GM19395 (cell line): ENCODE measurements around the gene ZNF548.
A peak's percentile ranks its signal among the peaks of the same experiment; 100 is the strongest.
"Not testable (repeated sequence)": the region's sequence is repeated elsewhere in the genome, so short reads cannot be mapped to it uniquely, and the experiment has no call there.

Experiments
- ATAC-seq: cut with Tn5 transposase; IDR thresholded peaks from one replicate; pipeline ENCODE4 v1.9.1; 2021; ENCODE audit warnings: mild to moderate bottlenecking, moderate library complexity; ENCODE audit not compliant: unreplicated experiment

Gene ZNF548

GRCh38 chr19:57389730-57390598, at the start of gene ZNF548:
TSS of gene ZNF548 (plus strand) at chr19:57389854. CDS start at chr19:57390100, 246 bp downstream.
- peak; percentile 95 for ATAC-seq

- no peak for ATAC-seq
Measured at GRCh38 chr19:57342582-57342981, 47.1 kb upstream of the ZNF548 start.

- ATAC-seq = no peak
Measured at GRCh38 chr19:57348136-57348535, 41.5 kb upstream of the ZNF548 start.

- peak; percentile 96 for ATAC-seq
Measured at GRCh38 chr19:57350877-57351805, 38.5 kb upstream of the ZNF548 start, which contains the start of gene ZNF304. TSS of gene ZNF304 (plus strand) at chr19:57351271. CDS start at chr19:57351665, 394 bp downstream.

- no peak for ATAC-seq
Measured at GRCh38 chr19:57351867-57352266, 37.8 kb upstream of the ZNF548 start.

- no peak for ATAC-seq
Measured at GRCh38 chr19:57355916-57356315, 33.7 kb upstream of the ZNF548 start.

- no peak for ATAC-seq
Measured at GRCh38 chr19:57357406-57357805, 32.2 kb upstream of the ZNF548 start.

- ATAC-seq = no peak
Measured at GRCh38 chr19:57359300-57359699, 30.4 kb upstream of the ZNF548 start.

GRCh38 chr19:57362419-57362818, 27.2 kb upstream of the ZNF548 start:
- no peak for ATAC-seq

- peak; percentile 97 for ATAC-seq
Measured at GRCh38 chr19:57362997-57363687, 26.5 kb upstream of the ZNF548 start, which contains the start of the genes TRAPPC2B and ZNF547. TSS of gene TRAPPC2B (plus strand) at chr19:57363551. CDS start at chr19:57364834, 1,283 bp downstream. TSS of gene ZNF547 (plus strand) at chr19:57363551. CDS start at chr19:57368556, 5,005 bp downstream.

GRCh38 chr19:57363688-57364181, 25.9 kb upstream of the ZNF548 start:
- no peak for ATAC-seq

GRCh38 chr19:57366776-57367175, 22.9 kb upstream of the ZNF548 start:
- no peak for ATAC-seq

- ATAC-seq = no peak
Measured at GRCh38 chr19:57374179-57374578, 15.5 kb upstream of the ZNF548 start.

GRCh38 chr19:57374647-57375046, 15.0 kb upstream of the ZNF548 start:
- ATAC-seq = not testable (repeated sequence)

GRCh38 chr19:57376151-57376550, 13.5 kb upstream of the ZNF548 start:
- ATAC-seq = no peak

GRCh38 chr19:57377498-57378146, 12.0 kb upstream of the ZNF548 start:
- no peak for ATAC-seq

GRCh38 chr19:57380923-57381322, 8.7 kb upstream of the ZNF548 start:
- ATAC-seq = no peak

- no peak for ATAC-seq
Measured at GRCh38 chr19:57382806-57383488, 6.7 kb upstream of the ZNF548 start.

- peak; percentile 5 for ATAC-seq
Measured at GRCh38 chr19:57389194-57389729, 392 bp upstream of the ZNF548 start.
